ENCODE measurements around the gene MRAP.

- no peak for TF ChIP-seq RARB (CRISPR knock-in tag; IDR thresholded peaks at IDR 0.05)
- TF ChIP-seq CBX2 (IDR thresholded peaks at IDR 0.05; ENCODE audit: borderline replicate concordance, low read depth): no peak
- TF ChIP-seq, protein P1, sequence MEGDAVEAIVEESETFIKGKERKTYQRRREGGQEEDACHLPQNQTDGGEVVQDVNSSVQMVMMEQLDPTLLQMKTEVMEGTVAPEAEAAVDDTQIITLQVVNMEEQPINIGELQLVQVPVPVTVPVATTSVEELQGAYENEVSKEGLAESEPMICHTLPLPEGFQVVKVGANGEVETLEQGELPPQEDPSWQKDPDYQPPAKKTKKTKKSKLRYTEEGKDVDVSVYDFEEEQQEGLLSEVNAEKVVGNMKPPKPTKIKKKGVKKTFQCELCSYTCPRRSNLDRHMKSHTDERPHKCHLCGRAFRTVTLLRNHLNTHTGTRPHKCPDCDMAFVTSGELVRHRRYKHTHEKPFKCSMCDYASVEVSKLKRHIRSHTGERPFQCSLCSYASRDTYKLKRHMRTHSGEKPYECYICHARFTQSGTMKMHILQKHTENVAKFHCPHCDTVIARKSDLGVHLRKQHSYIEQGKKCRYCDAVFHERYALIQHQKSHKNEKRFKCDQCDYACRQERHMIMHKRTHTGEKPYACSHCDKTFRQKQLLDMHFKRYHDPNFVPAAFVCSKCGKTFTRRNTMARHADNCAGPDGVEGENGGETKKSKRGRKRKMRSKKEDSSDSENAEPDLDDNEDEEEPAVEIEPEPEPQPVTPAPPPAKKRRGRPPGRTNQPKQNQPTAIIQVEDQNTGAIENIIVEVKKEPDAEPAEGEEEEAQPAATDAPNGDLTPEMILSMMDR (IDR thresholded peaks at IDR 0.05): no peak
Observed at GRCh38 chr21:32336711-32337110, 38.1 kb downstream of the MRAP start.

All from A549 (cell line).